SK-N-MC (cell line): Measurements from ENCODE around the gene TMCO5A.

Experiments used
- DNase-seq: peaks from one replicate; pipeline ENCODE4 v3.0.0-alpha.2; 2011; ENCODE audit warnings: low read depth, low spot score
- H3K27ac ChIP-seq: fragments of 200-600 bp; sonication (generic); 2 replicates; pipeline ENCODE4 v1.5.1; 2016; ENCODE audit warnings: mixed run types
- H3K36me3 ChIP-seq: fragments of 200-600 bp; sonication (generic); 2 replicates; pipeline ENCODE4 v1.6.1; 2017; ENCODE audit warnings: antibody characterized with exemption, low read length, mixed read lengths; ENCODE audit not compliant: insufficient read depth
- H3K4me3 ChIP-seq: fragments of 200-600 bp; sonication (generic); 2 replicates; pipeline ENCODE4 v1.5.1; 2016
- H3K9ac ChIP-seq: fragments of 200-600 bp; sonication (generic); 2 replicates; pipeline ENCODE4 v1.8.0; 2017; ENCODE audit warnings: mixed run types, mixed read lengths; ENCODE audit not compliant: insufficient read length
- H3K9me3 ChIP-seq: fragments of 200-600 bp; sonication (generic); 2 replicates; pipeline ENCODE4 v1.6.1; 2017; ENCODE audit warnings: low read depth, mild to moderate bottlenecking, antibody characterized with exemption, low read length, moderate library complexity, mixed read lengths
- EZH2 ChIP-seq: fragments of 200-600 bp; sonication (generic); IDR thresholded peaks from one replicate; pipeline ENCODE4 v1.6.1; 2017; ENCODE audit warnings: antibody characterized with exemption
- FOXP2 ChIP-seq: optimal IDR thresholded peaks from 2 replicates; pipeline ENCODE3; 2011; ENCODE audit warnings: mild to moderate bottlenecking, moderate library complexity; ENCODE audit not compliant: insufficient read depth; ENCODE audit errors: extremely low read length, control extremely low read depth
- POLR2AphosphoS5 ChIP-seq: IDR thresholded peaks from 2 replicates; pipeline ENCODE4 v1.6.1; 2012; ENCODE audit warnings: mild to moderate bottlenecking, low read depth, low read length, borderline replicate concordance

Gene TMCO5A

DNA sequence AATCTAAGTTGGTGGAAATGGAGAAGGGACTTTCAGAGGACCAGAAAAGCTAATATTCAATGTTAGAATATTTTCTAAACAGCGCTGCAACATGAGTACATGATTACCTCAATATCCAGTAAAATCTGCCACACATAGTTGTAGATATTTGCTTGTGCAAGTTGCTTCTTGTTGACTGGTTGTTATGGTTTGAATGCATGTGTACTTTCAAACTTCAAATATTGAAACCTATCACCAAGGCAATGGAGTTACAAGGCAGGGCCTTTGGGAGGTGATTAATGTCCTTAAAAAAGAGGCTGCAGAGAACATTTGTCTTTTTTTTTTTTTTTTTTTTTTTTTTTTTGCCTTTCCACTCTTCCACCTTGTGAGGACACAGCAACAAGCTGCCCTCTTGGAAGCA, 49.9 kb downstream of the TMCO5A start:
- no peak for DNase-seq
- Histone ChIP-seq H3K4me3 (no peak overlapping the region), H3K36me3 (no peaks in the 10 kb centered on the region), H3K9ac (no peak overlapping the region), H3K9me3 (peaks cover 7% of the 10 kb centered on the region; the same call in 1 of the 2 replicates), H3K27ac (no peak overlapping the region)
- TF ChIP-seq FOXP2, result no peak
- TF ChIP-seq POLR2AphosphoS5, result no peak
- no peak for TF ChIP-seq EZH2

DNA sequence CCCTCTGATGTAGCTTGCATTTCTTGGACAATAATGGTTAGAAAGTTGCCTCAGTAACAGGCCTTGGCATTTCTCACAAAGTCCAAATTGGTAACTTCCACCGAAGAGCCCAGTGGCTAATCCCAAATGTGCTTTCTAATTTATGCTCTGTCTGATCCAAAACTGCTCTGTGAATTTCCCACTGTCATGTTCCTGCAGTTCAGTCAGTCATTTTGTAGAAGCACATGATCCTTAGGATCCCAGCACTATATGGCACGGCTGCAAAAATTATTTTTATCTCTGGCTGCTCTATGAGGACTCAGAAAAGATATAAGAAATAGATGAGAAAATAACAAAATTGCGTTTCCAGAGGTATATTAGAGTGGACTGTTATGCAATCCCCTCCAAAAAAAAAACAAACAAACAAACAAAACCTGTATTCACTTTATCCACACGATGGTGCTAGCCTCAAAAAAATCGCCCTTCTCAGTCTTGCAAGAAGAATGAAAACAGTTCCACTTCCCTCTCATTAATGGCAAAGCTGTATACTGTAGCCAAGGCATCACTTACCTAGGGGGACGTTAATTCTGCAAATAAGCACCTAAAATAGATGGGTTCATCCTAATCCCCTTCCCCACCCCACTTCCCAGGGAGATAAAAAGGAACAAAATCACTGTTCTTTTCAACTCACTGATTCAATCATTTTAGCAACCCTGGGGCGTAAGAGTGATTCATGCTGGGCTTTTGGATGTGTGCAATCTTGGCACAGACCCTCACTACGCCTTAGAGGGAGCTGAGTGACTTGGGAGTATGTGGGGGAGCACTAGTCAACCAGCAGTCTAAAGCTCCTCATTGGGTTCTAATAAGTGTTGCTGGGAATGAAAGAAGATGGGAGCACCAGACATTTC, 61.3 kb downstream of the TMCO5A start:
- H3K27ac ChIP-seq, result no peak overlapping the region
- TF ChIP-seq EZH2, result no peak
- no peak for TF ChIP-seq POLR2AphosphoS5
- no peak for TF ChIP-seq FOXP2
- no peaks in the 10 kb centered on the region for H3K36me3 ChIP-seq
- no peaks in the 10 kb centered on the region for H3K9me3 ChIP-seq
- H3K9ac ChIP-seq, result no peak overlapping the region
- H3K4me3 ChIP-seq, result no peak overlapping the region
- no peak for DNase-seq
